ENCODE data around the gene TMEM175. TPM values are rescaled to one million over a fixed set of nuclear protein-coding genes. Genes with fewer than 3 reads are reported as not detected.
"Not testable (repeated sequence)": the region's sequence is repeated elsewhere in the genome, so short reads cannot be mapped to it uniquely, and the experiment has no call there.

TMEM175 gene
- total RNA-seq, 1 experiment from 2014 or later = 20.2 TPM

DNA sequence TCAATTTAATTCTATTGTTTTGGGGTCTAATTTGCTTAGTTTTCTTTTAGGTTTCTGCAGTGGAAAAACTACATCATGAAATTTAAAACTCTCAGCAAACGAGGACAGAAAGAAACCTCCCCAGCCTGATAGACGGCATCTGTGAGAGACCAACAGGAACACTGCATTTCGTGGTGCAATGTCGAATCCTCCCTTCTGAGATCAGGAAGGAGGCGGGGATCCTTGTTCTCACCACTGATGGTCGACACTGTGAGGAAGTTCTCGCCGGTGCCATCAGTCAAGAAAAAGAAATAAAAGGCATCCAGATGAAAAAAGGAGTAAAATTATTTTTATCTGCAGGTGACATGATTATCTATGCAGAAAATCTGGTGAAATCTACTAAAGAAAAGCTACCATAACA is 16.7 kb upstream of the TMEM175 start:
- ChIA-PET CTCF (no interaction called here), POLR2A (ENCODE audit: unreplicated experiment) (no interaction called here)
- H3K4me2 ChIP-seq = no peak overlapping the region
- H3K4me3 ChIP-seq = no peak overlapping the region
- H3K79me2 ChIP-seq (ENCODE audit: low read depth) = peaks cover 53% of the 10 kb centered on the region
- H3K9me3 ChIP-seq (ENCODE audit: insufficient read depth, low read depth) = no peaks in the 10 kb centered on the region
- no peaks in the 10 kb centered on the region for H3K9me2 ChIP-seq (ENCODE audit: insufficient read depth)
- intact Hi-C loops (cut with micrococcal nuclease; ENCODE audit: unreplicated experiment) = no loop called here
- H3K4me1 ChIP-seq (replicated peaks; ENCODE audit: insufficient read depth) = no peaks in the 10 kb centered on the region
- no peaks in the 10 kb centered on the region for H3K27me3 ChIP-seq (ENCODE audit: insufficient read depth, low read depth)
- no peak for TF ChIP-seq EZH2 (IDR thresholded peaks at IDR 0.05; ENCODE audit: low read depth)
- TF ChIP-seq, protein P1, sequence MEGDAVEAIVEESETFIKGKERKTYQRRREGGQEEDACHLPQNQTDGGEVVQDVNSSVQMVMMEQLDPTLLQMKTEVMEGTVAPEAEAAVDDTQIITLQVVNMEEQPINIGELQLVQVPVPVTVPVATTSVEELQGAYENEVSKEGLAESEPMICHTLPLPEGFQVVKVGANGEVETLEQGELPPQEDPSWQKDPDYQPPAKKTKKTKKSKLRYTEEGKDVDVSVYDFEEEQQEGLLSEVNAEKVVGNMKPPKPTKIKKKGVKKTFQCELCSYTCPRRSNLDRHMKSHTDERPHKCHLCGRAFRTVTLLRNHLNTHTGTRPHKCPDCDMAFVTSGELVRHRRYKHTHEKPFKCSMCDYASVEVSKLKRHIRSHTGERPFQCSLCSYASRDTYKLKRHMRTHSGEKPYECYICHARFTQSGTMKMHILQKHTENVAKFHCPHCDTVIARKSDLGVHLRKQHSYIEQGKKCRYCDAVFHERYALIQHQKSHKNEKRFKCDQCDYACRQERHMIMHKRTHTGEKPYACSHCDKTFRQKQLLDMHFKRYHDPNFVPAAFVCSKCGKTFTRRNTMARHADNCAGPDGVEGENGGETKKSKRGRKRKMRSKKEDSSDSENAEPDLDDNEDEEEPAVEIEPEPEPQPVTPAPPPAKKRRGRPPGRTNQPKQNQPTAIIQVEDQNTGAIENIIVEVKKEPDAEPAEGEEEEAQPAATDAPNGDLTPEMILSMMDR (conservative IDR thresholded peaks at IDR 0.05) = no peak
- H3F3A ChIP-seq (ENCODE audit: insufficient read depth, low read depth) = no peaks in the 10 kb centered on the region
- peaks cover 58% of the 10 kb centered on the region for H4K20me1 ChIP-seq (ENCODE audit: insufficient read depth)
- DNase-seq = no peak
- no peak overlapping the region for H2AFZ ChIP-seq
- H3K36me3 ChIP-seq (ENCODE audit: low read depth) = 0 out of 2 replicates have a peak, but pooled peaks cover 4% of the 10 kb centered on the region
- H3K27ac ChIP-seq = no peak overlapping the region
- BruUV-seq (replicated peaks) = no TSS peak

DNA sequence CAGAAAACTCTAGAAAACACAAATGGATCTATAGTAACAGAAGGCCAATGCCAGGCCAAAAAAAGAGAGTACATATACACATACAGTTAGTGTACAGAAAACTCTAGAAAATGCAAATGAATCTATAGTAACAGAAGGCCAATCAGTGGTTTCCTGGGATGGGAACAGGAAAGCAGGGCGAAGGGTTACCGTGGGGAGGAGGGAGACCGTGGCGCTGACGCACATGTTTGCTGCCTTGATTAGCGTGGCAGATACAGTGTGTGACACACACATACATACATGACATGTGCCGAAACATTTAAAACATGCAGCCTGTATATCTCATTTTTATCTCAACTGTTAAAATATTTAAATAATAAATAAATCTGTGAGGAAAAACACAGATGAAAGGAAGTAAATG is 14.8 kb upstream of the TMEM175 start:
- TF ChIP-seq, protein P1 (conservative IDR thresholded peaks at IDR 0.05) = no peak
- TF ChIP-seq EZH2 (IDR thresholded peaks at IDR 0.05; ENCODE audit: low read depth) = no peak
- no TSS peak for BruUV-seq (replicated peaks)
- no peaks in the 10 kb centered on the region for H3K9me2 ChIP-seq (ENCODE audit: insufficient read depth)
- H3K4me3 ChIP-seq = no peak overlapping the region
- peaks cover 70% of the 10 kb centered on the region for H4K20me1 ChIP-seq (ENCODE audit: insufficient read depth)
- no peaks in the 10 kb centered on the region for H3F3A ChIP-seq (ENCODE audit: insufficient read depth, low read depth)
- no peaks in the 10 kb centered on the region for H3K9me3 ChIP-seq (ENCODE audit: insufficient read depth, low read depth)
- no peak overlapping the region for H3K4me2 ChIP-seq
- H2AFZ ChIP-seq = no peak overlapping the region
- intact Hi-C loops (cut with micrococcal nuclease; ENCODE audit: unreplicated experiment) = no loop called here
- H3K27ac ChIP-seq = no peak overlapping the region
- ChIA-PET POLR2A (ENCODE audit: unreplicated experiment) (no interaction called here), CTCF (no interaction called here)
- H3K79me2 ChIP-seq (ENCODE audit: low read depth) = peaks cover 72% of the 10 kb centered on the region
- no peaks in the 10 kb centered on the region for H3K27me3 ChIP-seq (ENCODE audit: insufficient read depth, low read depth)
- no peak for DNase-seq
- no peaks in the 10 kb centered on the region for H3K4me1 ChIP-seq (replicated peaks; ENCODE audit: insufficient read depth)
- 0 out of 2 replicates have a peak, but pooled peaks cover 3% of the 10 kb centered on the region for H3K36me3 ChIP-seq (ENCODE audit: low read depth)

DNA sequence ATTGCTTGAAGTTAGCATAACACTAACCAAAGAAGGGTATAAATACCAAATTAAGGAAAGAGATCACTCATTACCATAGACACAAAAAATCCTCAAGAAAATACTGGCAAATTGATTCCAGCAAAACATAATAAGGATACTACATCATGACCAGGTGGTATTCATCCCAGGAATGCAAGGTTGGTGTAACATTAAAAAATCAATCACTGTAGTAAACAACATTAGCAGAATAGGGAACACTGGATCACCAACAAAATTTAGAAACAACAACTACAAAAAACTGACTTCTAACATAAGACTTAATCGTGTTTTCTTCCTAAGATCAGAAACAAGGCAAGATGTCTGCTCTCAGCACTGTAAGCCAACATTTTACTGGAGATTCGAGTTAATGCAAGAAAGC is 14.3 kb upstream of the TMEM175 start:
- Histone ChIP-seq H3K36me3 (ENCODE audit: low read depth) (no peaks in the 10 kb centered on the region), H3F3A (ENCODE audit: insufficient read depth, low read depth) (no peaks in the 10 kb centered on the region), H2AFZ (no peak overlapping the region), H3K4me2 (no peak overlapping the region), H3K4me3 (no peak overlapping the region), H4K20me1 (ENCODE audit: insufficient read depth) (peaks cover 70% of the 10 kb centered on the region), H3K79me2 (ENCODE audit: low read depth) (peaks cover 77% of the 10 kb centered on the region), H3K27ac (no peak overlapping the region), H3K9me3 (ENCODE audit: insufficient read depth, low read depth) (no peaks in the 10 kb centered on the region), H3K4me1 (replicated peaks; ENCODE audit: insufficient read depth) (no peaks in the 10 kb centered on the region), H3K27me3 (ENCODE audit: insufficient read depth, low read depth) (no peaks in the 10 kb centered on the region), H3K9me2 (ENCODE audit: insufficient read depth) (no peaks in the 10 kb centered on the region)
- POLR2A ChIA-PET (ENCODE audit: unreplicated experiment) = no interaction called here
- CTCF ChIA-PET = no interaction called here
- TF ChIP-seq EZH2 (IDR thresholded peaks at IDR 0.05; ENCODE audit: low read depth) = no peak
- TF ChIP-seq, protein P1 (conservative IDR thresholded peaks at IDR 0.05) = no peak
- no TSS peak for BruUV-seq (replicated peaks)
- intact Hi-C loops (cut with micrococcal nuclease; ENCODE audit: unreplicated experiment) = no loop called here
- no peak for DNase-seq

DNA sequence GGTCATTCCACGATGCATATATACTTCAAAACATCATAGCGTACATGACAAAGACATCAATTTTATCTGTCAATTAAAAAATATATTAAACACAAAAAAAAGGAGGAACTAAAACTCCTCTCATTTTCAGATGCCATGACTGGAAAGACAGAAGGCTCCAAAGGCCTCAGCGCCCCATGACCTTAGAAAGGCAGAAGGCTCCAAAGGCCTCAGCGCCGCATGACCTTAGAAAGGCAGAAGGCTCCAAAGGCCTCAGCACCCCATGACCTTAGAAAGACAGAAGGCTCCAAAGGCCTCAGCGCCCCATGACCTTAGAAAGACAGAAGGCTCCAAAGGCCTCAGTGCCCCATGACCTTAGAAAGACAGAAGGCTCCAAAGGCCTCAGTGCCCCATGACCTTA is 13.7 kb upstream of the TMEM175 start:
- H3K36me3 ChIP-seq (ENCODE audit: low read depth); H3K27me3 ChIP-seq (ENCODE audit: insufficient read depth, low read depth); BruUV-seq (replicated peaks); CTCF ChIA-PET; H3K9me2 ChIP-seq (ENCODE audit: insufficient read depth); H3K9me3 ChIP-seq (ENCODE audit: insufficient read depth, low read depth); H3K4me1 ChIP-seq (replicated peaks; ENCODE audit: insufficient read depth); intact Hi-C loops (cut with micrococcal nuclease; ENCODE audit: unreplicated experiment); H3K27ac ChIP-seq; H2AFZ ChIP-seq; H3F3A ChIP-seq (ENCODE audit: insufficient read depth, low read depth); H3K4me2 ChIP-seq; DNase-seq; POLR2A ChIA-PET (ENCODE audit: unreplicated experiment); H3K4me3 ChIP-seq: not testable (repeated sequence)
- Histone ChIP-seq H4K20me1 (ENCODE audit: insufficient read depth) (peaks cover 71% of the 10 kb centered on the region), H3K79me2 (ENCODE audit: low read depth) (peaks cover 83% of the 10 kb centered on the region)

DNA sequence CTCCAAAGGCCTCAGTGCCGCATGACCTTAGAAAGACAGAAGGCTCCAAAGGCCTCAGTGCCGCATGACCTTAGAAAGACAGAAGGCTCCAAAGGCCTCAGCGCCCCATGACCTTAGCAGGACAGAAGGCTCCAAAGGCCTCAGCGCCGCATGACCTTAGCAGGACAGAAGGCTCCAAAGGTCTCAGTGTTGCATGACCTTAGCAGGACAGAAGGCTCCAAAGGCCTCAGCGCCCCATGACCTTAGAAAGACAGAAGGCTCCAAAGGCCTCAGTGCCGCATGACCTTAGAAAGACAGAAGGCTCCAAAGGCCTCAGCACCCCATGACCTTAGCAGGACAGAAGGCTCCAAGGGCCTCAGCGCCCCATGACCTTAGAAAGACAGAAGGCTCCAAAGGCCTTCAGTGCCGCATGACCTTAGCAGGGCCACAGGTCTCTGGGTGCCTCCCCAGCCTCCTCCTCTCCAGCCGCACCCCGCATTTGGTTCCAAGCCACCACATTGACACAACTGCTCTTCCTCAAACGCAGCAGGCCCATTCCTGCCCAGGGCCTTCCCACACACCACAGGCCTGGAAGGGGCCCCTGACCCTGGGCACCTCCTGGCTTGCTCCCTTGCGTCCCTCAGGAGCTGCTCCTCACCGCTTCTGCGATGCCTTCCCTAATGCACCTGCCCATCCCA is 13.1 kb upstream of the TMEM175 start:
- H3K27ac ChIP-seq; H3K27me3 ChIP-seq (ENCODE audit: insufficient read depth, low read depth); H3K9me2 ChIP-seq (ENCODE audit: insufficient read depth); intact Hi-C loops (cut with micrococcal nuclease; ENCODE audit: unreplicated experiment); DNase-seq; H2AFZ ChIP-seq; H3K36me3 ChIP-seq (ENCODE audit: low read depth); H3K9me3 ChIP-seq (ENCODE audit: insufficient read depth, low read depth); H3F3A ChIP-seq (ENCODE audit: insufficient read depth, low read depth); POLR2A ChIA-PET (ENCODE audit: unreplicated experiment); CTCF ChIA-PET; BruUV-seq (replicated peaks); H3K4me3 ChIP-seq; H3K4me2 ChIP-seq; H3K4me1 ChIP-seq (replicated peaks; ENCODE audit: insufficient read depth): not testable (repeated sequence)
- Histone ChIP-seq H4K20me1 (ENCODE audit: insufficient read depth) (peaks cover 76% of the 10 kb centered on the region), H3K79me2 (ENCODE audit: low read depth) (peaks cover 87% of the 10 kb centered on the region)
